GM21528 (cell line): ENCODE results near the gene ST14.

Source experiments
- ATAC-seq: cut with Tn5 transposase; IDR thresholded peaks from one replicate; pipeline ENCODE4 v1.9.1; 2021; ENCODE audit warnings: mild to moderate bottlenecking, moderate library complexity; ENCODE audit not compliant: unreplicated experiment, low FRiP score

The ST14 gene

DNA sequence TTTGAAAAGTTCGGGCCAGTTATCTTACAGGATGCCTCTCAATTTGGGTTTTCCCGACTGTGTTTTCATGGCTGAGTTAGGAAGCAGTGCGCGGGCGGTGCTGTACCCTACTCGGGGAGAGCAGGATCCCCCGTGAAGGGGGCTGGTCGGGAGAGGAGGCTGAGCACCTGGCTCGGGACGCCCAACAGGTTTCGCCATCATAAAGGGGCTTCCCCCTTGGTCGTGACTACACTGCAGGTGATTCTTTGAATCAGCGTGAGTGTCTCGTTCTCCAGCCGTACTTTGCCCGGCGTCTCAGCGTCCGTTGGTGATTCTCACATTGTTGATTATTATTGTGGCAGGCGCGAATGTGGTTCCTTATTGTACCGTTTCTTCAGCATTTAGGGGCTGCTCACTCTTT lies 46.6 kb downstream of the ST14 start:
- no peak for ATAC-seq

DNA sequence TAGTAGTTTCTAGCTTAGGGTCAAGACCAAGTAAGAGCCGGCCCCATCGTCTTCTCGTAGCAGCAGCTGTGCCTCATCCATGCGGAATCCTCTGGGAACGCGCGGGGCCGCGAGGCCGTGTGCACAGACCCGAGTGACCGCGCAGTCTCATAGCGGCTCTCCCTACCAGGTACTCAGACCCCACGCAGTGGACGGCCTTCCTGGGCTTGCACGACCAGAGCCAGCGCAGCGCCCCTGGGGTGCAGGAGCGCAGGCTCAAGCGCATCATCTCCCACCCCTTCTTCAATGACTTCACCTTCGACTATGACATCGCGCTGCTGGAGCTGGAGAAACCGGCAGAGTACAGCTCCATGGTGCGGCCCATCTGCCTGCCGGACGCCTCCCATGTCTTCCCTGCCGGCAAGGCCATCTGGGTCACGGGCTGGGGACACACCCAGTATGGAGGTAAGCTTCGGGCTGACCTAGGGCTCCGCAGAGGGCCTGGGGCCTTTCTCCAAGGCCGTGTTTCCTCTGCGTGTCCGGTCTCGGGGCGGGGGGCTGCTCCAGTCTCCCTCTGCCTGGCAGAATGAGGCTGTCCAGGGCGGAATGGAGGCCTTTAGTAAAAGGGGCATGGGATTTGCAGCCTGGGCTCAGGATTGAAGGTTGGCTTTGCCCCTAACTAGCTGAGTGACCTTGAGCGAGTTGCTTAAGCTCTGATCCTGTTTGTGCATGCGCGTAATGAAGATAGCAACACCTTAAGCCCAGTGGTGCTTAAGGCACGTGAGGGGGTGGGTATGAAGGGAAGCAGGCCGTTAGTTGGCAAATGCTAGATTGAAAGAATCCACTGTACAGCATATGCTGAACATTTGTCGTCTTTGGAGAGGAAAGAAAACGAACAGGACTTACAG lies 48.9 kb downstream of the ST14 start:
- ATAC-seq, result no peak

DNA sequence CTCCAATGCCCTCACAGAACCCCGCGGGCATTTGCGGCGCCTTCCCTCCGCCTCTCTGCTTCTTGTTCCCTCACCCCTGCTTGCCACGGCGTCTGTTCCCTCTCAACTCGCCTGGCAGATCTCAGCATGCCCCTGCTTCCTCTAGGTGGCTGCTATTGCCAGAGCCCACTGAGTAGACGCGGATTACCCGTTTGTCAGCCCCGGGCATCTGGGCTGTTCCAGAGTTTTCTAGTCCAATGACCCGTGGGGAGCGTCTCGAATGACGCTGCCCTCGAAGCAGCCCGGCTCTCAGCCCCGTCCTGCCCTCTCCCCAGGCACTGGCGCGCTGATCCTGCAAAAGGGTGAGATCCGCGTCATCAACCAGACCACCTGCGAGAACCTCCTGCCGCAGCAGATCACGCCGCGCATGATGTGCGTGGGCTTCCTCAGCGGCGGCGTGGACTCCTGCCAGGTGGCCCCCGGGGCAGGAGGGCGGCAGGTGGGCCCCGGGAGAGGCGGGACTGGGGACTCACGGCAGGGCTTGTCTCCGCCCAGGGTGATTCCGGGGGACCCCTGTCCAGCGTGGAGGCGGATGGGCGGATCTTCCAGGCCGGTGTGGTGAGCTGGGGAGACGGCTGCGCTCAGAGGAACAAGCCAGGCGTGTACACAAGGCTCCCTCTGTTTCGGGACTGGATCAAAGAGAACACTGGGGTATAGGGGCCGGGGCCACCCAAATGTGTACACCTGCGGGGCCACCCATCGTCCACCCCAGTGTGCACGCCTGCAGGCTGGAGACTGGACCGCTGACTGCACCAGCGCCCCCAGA lies 49.7 kb downstream of the ST14 start:
- no peak for ATAC-seq

DNA sequence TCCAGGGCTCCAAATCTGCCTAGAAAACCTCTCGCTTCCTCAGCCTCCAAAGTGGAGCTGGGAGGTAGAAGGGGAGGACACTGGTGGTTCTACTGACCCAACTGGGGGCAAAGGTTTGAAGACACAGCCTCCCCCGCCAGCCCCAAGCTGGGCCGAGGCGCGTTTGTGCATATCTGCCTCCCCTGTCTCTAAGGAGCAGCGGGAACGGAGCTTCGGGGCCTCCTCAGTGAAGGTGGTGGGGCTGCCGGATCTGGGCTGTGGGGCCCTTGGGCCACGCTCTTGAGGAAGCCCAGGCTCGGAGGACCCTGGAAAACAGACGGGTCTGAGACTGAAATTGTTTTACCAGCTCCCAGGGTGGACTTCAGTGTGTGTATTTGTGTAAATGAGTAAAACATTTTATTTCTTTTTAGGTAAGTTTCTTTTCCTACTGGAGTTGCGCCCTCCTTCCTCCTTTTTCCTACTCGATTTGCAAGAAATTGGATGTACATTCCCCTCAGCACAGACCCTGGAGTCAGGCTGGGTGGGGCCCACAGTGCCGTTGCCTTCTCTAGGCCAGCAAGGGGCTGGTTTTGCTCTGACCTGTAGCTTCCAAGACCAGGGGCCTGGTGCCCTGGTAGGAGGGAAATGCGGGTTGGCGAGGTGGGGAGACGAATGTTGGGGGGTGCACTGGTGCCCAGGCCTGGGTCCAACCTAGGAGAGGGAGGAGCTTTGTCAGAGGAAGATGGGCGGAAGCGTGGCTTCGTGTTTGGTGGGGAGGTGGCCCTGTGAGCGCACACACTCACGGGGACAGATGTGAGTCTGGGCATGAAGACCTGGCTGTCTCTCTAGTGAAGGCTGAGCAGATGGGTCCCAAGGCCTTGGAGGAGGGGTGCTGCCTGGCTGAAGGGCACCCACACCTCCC lies 50.6 kb downstream of the ST14 start:
- ATAC-seq, result no peak

DNA sequence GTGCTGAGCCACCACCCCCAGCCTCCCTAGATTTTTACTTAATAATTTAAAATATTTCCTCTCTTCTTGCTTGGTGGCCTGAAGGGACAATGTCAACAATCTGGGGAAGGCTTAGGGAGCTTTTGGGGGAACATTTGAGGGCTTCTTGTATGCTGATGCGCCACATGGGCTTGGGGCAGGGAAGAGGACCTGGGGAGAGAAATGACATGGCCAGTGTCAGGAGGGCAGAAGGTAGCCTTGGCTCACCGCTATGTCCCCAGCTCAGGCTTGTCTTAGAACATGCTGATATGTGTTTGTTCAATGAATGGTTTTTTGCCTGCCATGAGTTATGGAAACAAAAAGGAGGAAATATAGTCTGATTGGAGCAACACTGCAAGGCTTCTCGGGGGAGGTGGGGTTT lies 51.6 kb downstream of the ST14 start:
- no peak for ATAC-seq

DNA sequence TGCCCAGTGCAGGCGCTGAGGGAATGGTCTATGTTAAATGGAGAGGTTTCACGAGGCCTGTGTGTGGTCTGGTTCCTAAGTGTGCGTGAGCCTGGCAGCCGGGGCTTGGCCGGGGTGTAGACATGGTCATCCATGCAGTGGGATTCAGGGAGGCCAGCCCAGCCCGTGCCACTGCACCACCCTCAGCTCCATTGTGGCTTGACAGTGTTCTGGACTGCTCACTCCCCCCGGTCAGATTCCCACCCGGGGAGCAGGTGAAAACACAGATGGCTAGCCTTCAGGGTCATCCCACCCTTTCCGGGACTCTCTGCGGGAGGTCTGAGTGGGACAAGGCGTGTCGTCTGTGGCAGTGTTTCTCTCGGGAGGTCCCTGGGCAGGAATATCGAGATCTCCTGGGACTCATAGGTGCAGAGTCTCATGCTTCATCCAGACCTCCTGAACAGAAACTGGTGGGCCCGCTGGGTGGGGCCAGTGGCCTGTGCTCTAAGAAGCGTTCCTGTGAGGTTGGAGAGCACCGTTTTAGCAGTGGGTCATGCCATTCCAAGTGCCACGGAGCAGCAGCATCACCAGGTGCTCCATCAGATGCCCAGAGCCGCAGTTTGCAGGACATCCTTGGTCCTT lies 52.3 kb downstream of the ST14 start:
- ATAC-seq, result no peak

DNA sequence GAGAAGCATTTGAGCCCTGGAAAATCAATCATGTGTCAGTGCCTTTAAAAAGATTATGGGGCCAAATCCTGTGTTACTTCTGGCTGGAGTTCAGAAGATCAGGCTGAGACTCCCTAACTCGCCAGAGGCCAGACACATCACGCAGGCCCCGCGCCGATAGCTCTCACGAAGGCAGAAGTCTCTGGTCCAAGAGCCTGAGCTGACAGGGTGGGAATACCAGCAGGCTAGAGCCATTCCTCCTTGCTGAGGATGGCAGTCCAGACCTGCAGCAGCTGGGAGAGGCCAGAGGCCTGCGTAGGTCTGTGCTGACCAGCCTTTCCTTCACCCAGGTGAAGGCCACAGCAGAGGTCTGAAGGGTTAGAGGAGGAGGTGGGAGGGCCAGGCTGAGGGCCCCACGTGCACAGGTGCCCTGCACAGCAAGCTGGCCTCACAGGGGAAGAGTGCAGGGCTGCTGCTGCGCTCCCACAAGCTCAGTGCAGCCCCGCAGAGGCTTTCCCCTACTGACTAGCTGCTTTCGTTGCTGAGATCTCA lies 52.9 kb downstream of the ST14 start:
- ATAC-seq, result no peak

DNA sequence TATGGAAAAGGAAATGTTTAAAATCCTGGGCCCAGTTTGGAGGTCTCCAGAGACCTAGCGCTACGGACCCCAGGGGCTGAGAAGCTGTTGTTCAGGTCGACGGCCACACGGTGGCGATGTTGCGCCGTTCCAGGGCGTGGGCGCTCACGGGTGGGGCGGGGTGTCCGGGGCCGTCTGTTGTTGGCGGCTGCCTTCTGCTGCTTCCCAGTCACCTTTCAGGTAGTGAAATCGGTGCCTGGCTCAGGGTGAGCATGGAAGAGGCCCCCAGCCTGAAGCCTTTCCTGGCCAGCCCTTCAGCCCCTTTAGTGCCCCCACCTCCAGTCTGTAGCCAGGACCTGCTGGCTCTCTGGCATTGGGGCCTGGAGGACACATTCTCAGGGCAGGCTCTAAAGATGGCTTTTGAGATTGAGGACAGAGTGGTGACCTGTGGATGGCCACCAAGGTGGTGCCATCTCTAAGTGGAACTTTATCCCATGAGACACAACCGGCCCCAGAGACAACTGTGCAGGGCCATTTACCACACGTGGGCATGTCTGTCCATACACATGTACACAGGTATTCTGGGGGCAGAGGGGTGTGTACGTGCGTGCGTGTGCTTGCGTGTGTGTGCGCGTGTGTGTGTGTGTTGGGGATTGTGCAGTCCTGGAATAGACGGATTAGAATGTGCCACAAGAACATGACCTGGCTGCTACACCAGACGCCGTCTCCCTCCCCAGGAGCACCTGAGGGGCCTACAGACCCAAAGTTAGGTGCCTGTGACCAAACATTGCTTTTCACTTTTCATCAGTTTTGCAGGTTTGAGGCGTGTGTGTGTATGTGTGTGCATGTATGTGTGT lies 53.8 kb downstream of the ST14 start:
- ATAC-seq, result peak; percentile 73

DNA sequence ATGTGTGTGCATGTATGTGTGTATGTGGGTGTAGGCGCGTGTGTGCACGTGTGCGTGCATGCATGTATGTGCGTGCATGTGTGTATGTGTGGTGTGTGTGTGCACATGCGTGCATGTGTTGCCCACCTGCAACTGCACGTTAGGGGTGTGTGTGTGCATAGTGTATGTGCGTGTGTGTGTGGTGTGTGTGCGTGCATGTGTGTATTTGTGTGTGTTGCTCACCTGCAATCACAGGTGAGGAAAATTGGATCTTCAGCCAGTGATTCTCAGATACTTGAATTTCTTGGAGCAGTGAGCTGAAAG lies 54.3 kb downstream of the ST14 start:
- ATAC-seq, result no peak

DNA sequence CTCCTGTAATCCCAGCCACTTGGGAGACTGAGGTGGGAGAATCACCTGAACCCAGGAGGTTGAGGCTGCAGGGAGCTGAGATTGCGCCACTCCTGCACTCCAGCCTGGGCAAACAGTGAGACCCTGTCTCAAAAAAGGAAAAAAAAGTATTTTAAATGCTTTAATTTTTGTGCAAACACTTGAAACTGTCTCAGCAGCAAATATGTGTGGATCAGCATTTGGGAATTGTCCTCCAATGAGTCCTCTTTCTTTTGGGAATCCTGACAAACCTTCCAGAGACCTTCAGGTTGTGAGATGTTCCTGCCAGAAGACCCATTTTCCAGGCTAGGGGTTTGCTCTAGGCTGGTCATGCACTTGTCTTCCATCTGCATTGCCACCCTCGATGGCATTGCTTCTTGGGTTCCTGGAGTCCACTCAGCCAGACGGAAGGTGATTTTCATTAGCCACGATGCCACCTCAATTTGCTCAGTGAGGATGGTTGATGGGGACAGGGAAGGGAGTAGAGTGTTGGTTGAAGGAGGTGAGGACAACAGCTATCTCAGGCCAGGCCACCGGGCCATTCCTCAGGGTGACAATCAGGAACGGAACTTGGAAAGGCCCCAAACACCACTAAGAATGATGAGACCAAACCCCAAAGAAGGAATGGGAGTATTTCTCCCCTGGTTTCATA lies 55.4 kb downstream of the ST14 start:
- ATAC-seq, result no peak

DNA sequence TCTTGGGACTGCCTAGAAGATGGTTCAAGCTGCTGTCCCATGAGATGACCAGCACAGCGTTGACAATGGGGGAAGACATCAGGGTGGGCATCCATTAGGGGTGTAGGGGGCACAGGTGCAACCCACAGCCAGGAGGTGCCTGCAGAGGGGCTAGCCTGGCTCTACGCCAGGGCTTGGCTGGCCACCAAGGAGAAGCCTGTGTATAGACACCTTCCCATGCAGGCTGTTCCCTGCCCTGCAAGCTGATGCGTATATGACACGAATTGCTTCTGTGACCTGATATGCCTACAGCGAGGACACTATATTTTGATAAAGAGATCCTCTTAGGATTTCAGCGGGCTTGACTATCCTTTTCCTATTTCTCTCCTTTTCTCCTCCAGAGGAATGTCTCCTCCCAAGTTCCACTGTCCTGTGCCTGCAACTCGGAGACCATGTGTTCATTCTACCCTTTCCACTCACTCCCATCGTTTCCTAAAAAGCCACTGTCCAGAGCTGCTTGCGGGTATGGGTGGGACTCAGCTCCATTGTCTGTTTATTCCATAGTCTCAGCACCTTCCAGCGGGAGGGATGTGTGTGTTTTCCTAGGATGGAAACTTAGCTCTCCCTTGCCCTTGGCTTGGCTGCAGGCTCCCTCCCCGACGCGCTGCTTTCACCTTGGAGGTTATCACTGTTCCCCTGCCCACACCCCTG lies 56.1 kb downstream of the ST14 start:
- no peak for ATAC-seq

DNA sequence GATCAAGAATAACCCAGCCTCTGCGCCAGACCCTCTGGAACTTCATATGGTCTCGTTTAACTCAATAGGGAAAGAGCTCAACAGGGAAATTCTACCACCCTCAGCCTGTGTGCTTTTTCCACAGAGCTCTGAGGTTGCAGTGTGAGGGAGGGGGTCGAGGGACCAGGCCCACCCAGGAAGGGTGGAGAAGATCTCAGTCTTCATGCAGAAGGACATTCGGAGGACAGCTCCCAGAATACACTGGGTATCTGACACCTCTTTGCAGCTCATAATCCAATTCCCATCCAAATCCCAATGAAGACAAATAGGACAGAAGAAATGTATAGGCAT lies 56.6 kb downstream of the ST14 start:
- no peak for ATAC-seq

DNA sequence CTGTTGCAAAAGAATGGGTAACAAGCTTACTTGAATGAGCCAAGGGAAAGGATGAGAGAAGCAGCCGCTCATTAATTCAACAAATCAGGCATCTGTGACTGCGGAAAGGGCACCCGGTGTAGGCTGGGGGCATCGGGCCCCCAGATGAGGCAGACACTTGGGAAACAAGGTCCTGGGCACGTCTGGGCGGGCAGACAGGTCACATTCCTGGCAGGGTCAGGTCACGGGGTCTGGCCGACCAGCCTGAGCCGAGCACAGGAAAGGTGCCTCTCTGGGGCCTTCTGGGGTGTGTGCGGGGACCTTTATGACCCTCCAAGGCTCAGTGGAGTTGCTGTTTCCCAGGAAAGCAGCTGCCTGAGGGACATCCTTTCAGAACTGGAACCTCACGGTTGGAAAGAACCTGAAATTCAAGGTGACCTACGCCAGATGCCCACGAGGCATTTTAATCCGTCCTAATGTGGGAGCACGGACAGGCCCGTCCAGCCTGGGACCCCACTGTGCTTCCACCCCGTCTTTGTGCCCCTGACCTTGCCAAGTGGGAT lies 57.1 kb downstream of the ST14 start:
- ATAC-seq, result no peak

DNA sequence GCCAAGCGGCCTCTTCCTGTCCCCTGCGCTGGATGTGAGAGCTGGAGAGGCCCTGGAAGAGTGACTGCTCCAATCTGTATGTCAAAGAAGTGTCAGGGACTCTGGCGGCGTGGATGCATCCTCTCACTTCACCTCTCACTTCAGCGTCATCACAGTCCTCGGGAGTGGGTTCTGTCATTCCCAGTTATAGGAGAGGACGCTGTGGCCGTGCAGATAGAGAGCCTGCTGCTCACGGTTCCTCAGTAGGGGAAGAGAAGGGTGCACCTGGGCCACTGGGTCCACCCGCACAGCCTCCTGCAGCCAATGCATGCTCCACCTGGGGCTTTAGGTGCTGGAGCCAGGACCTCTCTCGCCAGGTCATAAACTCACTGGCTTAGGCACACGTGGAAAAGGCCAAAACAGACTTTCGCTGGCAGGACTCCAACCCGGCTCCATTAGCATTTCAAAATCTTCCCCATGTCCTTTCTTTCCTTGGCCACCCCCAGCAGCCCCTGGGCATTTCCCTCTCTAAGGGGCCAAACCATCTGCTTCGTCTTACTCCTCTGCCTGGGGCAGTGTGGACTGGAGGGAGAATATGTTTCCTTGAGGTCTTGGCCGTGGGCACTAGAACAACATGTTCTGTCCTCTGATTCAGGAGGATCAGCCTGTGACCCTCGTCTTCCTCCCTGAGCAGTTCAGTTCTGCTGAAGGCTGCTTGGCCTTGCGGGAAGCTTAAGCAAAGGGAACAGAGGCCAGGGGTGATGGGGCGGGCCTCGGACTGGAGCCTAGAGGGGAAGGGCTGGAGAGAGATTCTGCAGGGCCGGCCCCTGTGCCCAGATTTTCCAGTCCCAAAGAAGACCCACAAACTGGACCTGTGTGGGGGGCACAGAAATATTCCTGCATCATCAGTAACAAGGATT lies 57.8 kb downstream of the ST14 start:
- no peak for ATAC-seq

DNA sequence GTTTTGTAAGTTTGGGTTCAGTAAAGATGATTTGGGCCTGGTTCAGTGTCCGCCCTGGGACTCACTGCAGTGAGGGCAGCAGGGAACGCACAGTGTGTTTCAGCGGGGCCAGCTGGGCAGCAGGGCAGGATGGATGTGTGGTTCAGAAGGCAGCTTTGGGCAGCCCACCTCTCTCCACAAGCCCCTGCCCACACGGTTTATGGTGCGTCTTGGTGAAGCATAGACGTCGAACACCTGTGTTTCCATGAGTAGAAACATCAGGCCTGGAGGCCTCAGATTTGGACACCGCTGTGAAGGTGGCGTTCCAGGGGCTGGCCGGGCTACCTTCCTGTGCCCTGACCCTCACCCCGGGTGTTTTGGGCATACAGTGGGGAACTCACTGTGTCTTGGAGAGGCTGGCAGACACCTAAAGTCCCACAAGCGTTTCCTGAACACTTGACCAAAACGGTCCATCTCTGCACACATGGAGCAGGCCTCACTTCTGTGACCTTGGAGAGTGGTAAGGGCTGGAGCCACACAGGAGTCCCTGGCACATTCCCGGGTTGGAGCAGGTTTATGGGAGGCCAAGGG lies 59.0 kb downstream of the ST14 start:
- ATAC-seq, result no peak

DNA sequence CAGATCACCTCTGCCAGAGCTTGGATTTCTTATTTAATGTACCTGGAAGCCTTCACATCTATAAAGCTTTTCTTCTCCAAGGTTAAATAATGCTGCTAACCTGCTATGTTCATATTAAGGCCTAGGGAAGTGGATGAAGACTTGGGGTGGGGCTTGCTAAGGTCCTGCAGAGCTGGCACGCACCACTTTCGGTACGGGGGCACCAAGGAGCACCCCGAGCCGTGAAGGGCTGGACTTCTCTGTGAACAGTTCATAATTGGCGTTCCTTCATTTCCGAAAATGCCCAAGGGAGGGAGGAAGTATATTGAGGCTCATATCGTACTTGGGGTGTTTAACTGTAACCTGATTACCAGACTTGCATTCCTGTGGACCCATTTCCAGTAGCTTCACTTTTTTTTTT lies 59.6 kb downstream of the ST14 start:
- ATAC-seq, result no peak
